Measurements from ENCODE around the gene GRK6.
A peak's percentile ranks its signal among the peaks of the same experiment; 100 is the strongest.

Gene GRK6

GRCh38 chr5:177440990-177441780 lies 14.7 kb downstream of the GRK6 start:
- DNase-seq, result no peak

- no peak for DNase-seq
These were observed 15.8 kb downstream of the GRK6 start for GRCh38 chr5:177442066-177442826.

GRCh38 chr5:177443144-177443983 lies 16.9 kb downstream of the GRK6 start:
- no peak for DNase-seq

- DNase-seq, result peak in 2 of 5 experiments; percentile 36 to 56
These were observed 17.9 kb downstream of the GRK6 start for GRCh38 chr5:177444106-177445051.

GRCh38 chr5:177445052-177445916 lies 18.8 kb downstream of the GRK6 start:
- peak in 3 of 5 experiments; percentile 35 to 63 (median 60) for DNase-seq

- DNase-seq, result peak in 1 of 5 experiments; percentile 40
These were observed 19.4 kb downstream of the GRK6 start for GRCh38 chr5:177445917-177446199.

- peak; percentile 44 to 92 (median 66) for DNase-seq
These were observed 20.0 kb downstream of the GRK6 start, which contains the start of gene PRR7 for GRCh38 chr5:177446200-177447065. PRR7 (plus strand) TSS chr5:177446814; CDS start chr5:177455068, 8,254 bp downstream.

DNA sequence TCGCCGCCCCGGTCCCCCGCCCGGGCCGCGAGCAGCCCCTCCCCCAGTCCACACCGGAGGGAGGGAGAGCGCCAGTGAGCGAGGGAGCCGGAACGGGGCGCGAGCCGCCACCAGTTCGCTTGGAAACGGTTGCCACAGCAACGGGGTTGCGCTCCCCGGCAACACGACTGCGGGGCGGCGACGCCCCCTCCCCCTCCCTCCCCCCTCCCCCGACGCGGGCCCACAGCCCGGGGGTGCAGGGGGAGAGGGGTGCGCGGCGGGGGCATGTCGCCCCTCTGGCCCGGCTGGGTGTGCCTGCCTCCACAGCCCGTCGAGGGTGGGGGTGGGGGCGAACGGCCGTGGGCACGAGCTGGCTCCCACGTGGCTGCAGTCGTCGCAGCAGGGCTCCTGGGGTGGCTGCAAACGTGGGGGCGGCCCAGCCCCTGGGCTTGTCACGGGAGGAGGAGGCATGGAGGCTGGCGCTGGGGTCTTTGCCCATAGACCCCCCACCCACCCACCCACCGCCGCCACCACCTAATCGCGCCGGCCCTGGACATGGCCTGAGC lies 20.7 kb downstream of the GRK6 start:
- DNase-seq, result peak; percentile 42 to 86 (median 74)

GRCh38 chr5:177447611-177448243 lies 21.3 kb downstream of the GRK6 start:
- no peak for DNase-seq

DNA sequence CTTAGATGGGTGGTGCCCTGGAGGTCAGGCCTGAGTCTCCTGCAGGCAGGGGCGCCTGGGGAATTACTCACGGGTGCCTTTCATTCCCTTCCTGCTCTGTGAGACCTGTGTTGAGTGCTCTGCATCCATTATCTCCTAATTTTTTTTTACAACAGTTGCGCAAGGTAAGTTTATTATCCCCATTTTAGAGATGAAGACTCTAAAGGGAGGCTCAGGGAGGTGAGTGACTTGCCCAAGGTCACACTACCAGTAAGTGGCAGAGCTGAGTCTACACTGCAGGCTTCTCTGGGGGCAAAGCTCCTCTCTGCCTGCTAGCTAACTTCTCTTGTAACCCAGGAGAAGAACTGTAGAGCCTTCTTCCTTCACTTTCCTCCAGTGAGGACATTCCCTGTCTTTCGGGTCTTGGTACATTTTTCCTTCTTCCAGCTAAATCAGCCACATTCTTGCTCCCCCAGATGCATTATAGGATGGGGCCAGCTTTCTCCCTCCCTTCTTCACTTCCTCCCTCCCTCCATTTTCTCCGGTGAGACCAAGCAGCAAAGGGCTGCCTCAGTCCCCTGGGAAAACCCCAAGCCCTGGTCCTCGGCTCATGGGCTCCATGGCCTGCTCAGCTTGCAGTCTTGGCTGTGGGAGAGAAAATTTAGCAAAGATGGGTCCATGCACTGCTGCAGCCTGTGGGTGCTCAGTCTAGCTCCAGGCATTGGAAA lies 21.9 kb downstream of the GRK6 start:
- no peak for DNase-seq

GRCh38 chr5:177449140-177450061 lies 22.9 kb downstream of the GRK6 start:
- no peak for DNase-seq

DNA sequence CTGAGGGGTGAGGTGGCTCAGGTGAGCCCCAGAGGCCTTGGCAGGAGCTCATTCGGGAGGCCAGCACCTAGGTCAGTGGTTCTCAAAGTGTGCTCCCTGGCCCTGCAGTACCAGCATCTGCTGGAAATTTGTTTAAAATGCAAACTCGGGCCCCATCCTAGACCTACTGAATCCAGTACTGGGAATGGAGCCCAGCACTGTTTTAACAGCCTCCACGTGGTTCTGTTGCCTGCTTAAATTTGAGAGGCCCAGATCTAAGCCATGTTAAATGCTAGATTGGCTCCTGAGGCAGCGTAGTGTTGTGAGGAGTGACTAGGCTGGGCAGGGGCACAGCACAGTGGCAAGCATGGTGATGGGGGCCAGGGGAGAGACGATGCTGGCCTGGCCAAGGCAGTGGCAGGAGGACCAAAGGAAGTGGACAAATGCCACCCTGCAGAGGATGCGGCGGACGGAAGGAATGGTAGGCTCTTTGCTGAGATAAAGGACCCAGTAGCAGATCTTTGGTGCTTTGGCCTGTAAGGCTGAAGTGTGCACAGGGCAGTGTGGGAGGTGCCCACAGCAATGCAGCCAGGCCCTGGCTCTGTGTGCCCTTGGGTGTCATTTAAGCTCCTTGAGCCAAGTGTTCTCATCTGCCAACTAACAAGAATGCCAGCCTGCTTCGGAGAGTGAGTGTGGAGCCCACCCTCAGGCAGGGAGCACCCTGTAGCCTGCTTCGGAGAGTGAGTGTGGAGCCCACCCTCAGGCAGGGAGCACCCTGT lies 24.4 kb downstream of the GRK6 start:
- DNase-seq, result no peak

DNA sequence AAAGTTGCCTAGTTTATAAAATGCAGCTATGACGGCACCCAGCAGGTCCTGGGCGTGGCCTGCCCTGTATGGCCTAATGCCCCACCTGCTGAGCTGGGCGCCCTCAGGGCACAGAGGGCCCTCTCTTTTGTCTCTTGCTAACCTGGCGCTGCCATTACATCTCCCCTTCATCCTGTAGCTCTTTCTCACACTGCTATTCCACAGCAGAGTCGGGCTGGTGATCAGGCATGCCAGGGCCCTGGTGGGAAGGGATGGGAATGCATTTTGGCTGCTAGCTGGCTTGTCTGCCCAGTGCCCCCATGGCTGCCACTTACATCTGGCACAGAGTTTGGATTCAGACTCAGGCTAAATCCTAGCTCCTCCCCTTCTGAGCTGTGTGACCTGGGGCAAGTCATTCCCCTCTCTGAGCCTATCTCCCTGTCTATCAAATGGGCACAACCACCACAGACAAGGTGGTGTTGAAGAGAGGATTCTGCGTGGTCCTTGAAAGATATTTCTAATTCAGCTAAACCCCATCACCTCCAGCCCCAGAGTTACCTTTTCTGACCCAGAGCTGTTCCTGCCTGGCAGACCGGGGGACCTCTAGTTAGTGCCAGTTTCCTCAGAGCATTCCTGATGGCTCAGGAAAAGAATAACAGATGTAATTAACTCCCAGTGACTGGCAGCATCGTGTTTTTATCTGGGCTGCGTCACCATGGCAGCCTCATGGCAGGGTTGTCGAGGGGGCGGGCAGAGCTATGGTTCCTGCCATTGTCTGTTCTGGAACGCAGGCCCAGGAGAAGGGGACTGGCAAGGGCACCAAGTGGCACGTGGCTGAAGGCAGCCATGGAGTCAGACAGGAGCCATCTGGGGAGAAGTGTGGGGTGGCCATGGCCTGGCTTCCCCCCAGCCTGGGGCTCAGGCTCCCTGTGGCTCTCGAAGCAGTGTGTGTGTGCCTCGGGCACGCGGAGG lies 26.5 kb downstream of the GRK6 start:
- no peak for DNase-seq

- DNase-seq, result no peak
These were observed 27.4 kb downstream of the GRK6 start for GRCh38 chr5:177453852-177454396.

All from T-helper 2 cell (primary cell).